MM.1S (cell line): ENCODE measurements around the gene CLEC2A.
"Not testable (repeated sequence)": the region's sequence is repeated elsewhere in the genome, so short reads cannot be mapped to it uniquely, and the experiment has no call there.

Experiments used
- EZH2 ChIP-seq: fragments of 300-600 bp; sonication (generic); optimal IDR thresholded peaks from 2 replicates; pipeline ENCODE3; 2017; ENCODE audit warnings: low read depth, mild to moderate bottlenecking, antibody characterized with exemption, low read length, mixed read lengths
- EZH2phosphoT487 ChIP-seq: fragments of 300-600 bp; sonication (generic); IDR thresholded peaks from 2 replicates; pipeline ENCODE4 v1.6.1; 2018; ENCODE audit warnings: antibody characterized with exemption, low read length

DNA sequence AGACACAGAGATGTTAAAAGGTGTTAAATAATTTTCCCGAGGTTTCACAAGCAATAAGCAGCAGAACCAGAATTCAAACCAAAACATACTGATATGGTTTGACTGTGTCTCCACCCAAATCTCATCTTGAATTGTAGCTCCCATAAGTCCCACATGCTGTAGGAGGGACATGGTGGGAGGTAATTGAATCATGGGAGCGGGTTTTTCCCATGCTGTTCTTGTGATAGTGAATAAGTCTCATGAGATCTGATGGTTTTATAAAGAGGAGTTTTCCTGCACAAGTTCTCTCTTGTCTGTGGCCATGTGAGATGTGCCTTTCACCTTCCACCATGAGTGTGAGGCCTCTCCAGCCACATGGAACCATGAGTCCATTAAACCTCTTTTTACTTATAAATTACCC is 42.6 kb upstream of the CLEC2A start:
- TF ChIP-seq EZH2, EZH2phosphoT487: not testable (repeated sequence)
